Measurements from ENCODE around the gene ITIH3. TPM values are rescaled to one million over a fixed set of nuclear protein-coding genes. Genes with fewer than 3 reads are reported as not detected.

Gene ITIH3
- total RNA-seq, 4 donors from 2014 or later = 0.26 to 3.7 (median 1.3) TPM; not detected in 1

DNA sequence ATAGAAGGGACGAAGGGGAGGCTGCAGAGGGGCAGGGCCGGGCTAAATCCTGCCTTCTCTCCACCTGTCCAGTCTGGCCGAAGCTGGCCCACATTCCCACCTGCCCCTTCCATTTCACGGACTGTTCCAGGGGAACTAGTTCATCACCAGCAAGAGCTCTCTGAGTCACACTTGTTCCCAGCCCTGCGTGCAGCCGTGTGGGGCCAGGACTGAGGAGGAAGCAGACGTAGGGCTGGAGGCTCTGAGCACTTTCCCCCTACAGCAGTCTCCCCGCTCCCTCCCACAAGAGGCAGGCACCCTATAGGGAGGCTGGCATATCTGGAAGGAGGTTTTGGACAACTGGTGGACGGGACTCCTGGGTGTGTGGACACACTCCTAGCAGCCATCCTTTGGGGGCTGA, 32.8 kb downstream of the ITIH3 start:
- no peaks in the 10 kb centered on the region for H3K9me3 ChIP-seq
- H3K4me3 ChIP-seq = no peak overlapping the region
- TF ChIP-seq, protein P1, sequence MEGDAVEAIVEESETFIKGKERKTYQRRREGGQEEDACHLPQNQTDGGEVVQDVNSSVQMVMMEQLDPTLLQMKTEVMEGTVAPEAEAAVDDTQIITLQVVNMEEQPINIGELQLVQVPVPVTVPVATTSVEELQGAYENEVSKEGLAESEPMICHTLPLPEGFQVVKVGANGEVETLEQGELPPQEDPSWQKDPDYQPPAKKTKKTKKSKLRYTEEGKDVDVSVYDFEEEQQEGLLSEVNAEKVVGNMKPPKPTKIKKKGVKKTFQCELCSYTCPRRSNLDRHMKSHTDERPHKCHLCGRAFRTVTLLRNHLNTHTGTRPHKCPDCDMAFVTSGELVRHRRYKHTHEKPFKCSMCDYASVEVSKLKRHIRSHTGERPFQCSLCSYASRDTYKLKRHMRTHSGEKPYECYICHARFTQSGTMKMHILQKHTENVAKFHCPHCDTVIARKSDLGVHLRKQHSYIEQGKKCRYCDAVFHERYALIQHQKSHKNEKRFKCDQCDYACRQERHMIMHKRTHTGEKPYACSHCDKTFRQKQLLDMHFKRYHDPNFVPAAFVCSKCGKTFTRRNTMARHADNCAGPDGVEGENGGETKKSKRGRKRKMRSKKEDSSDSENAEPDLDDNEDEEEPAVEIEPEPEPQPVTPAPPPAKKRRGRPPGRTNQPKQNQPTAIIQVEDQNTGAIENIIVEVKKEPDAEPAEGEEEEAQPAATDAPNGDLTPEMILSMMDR (IDR thresholded peaks at IDR 0.05) = no peak
- TF ChIP-seq POLR2A (IDR thresholded peaks at IDR 0.05) = no peak
- 59 to 78% methylated on average over 4 to 5 of the region's 9 CpGs for WGBS, 2 donors
- no peaks in the 10 kb centered on the region for H3K27me3 ChIP-seq
- peaks cover 0 to 24% (median 19%) of the 10 kb centered on the region in 3 donors for H3K4me1 ChIP-seq
- H3K36me3 ChIP-seq = peaks cover 0 to 17% (median 0%) of the 10 kb centered on the region in 3 donors
- H3K27ac ChIP-seq = no peak overlapping the region
- no peak for DNase-seq
- intact Hi-C loops (cut with DNase I) = no loop called here

DNA sequence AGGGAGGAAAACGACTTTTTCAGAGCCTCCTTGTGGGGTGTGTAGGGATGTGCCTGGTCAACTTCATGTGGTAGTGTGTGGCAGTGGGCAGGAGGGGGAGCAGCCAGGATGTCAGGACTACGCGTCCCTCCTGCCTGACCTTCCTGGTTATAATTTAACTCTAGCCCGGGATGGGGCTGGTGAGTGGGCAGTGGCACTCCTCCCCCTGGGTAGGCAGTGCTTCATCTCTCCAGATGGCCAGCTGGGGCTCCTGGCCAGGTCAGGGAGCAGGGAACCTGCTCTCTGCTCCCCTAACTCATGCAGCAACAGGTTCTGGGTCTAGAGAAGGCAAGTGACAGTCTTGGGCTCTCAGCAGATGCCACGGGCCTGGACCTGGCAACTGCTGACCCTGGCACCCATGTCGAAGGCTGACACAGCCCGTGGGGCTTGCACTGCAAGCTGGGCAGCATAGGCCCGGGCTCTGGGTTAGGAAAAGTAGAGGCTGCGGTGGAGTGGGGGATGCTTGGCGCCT, 33.3 kb downstream of the ITIH3 start:
- peaks cover 0 to 13% (median 0%) of the 10 kb centered on the region in 3 donors for H3K36me3 ChIP-seq
- TF ChIP-seq POLR2A (IDR thresholded peaks at IDR 0.05) = no peak
- TF ChIP-seq, protein P1 (IDR thresholded peaks at IDR 0.05) = no peak
- 60 to 87% methylated on average over 3 to 5 of the region's 10 CpGs for WGBS, 2 donors
- peaks cover 0 to 29% (median 19%) of the 10 kb centered on the region in 3 donors for H3K4me1 ChIP-seq
- no peak overlapping the region for H3K27ac ChIP-seq
- no peaks in the 10 kb centered on the region for H3K27me3 ChIP-seq
- DNase-seq = no peak
- H3K4me3 ChIP-seq = no peak overlapping the region
- no peaks in the 10 kb centered on the region for H3K9me3 ChIP-seq
- intact Hi-C loops (cut with DNase I) = no loop called here

DNA sequence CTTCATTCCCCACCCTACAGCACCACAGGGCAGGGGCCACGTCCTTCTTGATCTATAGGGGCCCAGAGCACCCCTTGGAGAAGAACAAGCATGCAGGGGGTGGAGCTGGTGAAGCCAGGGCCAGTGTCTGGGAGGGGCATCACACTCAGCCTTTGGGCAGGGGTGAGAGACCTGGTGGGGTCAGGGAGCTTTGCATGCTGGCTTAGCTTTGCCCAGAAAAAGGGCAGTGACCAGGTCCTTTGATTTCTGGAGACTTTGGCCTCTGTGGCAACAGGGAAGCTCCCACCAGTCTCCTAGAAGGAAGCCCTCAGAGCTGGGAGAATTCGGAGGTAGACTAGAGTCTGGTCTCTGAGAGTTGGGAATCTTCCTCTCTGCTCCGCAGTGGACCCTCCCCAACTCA, 34.9 kb downstream of the ITIH3 start:
- Histone ChIP-seq H3K4me1 (peaks cover 0 to 35% (median 19%) of the 10 kb centered on the region in 3 donors), H3K36me3 (no peaks in the 10 kb centered on the region), H3K27ac (no peak overlapping the region), H3K9me3 (no peaks in the 10 kb centered on the region), H3K4me3 (no peak overlapping the region), H3K27me3 (no peaks in the 10 kb centered on the region)
- intact Hi-C loops (cut with DNase I) = no loop called here
- TF ChIP-seq POLR2A (IDR thresholded peaks at IDR 0.05) = no peak
- TF ChIP-seq, protein P1 (IDR thresholded peaks at IDR 0.05) = no peak
- WGBS, 2 donors = 63% methylated on average over 2 of the region's 3 CpGs; no CpG with 5 or more reads in 1 of the 2 donors
- DNase-seq = no peak

DNA sequence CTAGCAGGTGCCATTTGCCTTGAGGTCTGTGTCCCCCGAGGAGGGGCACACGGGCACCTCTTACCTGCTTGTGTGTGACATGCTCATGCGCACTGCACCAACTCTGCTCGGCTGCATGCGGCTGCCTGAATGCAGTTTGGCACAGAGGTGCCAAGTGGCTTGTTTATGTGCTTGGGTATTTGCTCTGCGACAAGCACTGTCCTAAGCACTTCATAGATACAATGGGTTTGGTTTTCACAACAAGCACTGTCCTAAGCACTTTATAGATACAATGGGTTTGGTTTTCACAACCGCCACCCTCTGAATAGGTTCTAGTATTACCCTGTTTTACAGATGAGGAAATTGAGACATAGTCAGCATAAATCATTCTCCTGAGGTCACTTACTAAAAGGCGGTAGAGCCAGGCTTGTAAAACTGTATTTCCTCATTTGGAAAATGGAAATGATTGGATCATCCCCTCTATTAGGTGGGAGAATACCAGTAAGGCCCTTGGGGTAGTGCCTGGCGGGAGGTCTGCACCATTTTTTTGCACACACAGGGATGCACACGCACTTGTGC, 35.4 kb downstream of the ITIH3 start:
- H3K4me3 ChIP-seq = no peak overlapping the region
- peaks cover 0 to 40% (median 19%) of the 10 kb centered on the region in 3 donors for H3K4me1 ChIP-seq
- no peaks in the 10 kb centered on the region for H3K27me3 ChIP-seq
- intact Hi-C loops (cut with DNase I) = no loop called here
- no peaks in the 10 kb centered on the region for H3K36me3 ChIP-seq
- DNase-seq = no peak
- no peak overlapping the region for H3K27ac ChIP-seq
- no peaks in the 10 kb centered on the region for H3K9me3 ChIP-seq
- no peak for TF ChIP-seq POLR2A (IDR thresholded peaks at IDR 0.05)
- TF ChIP-seq, protein P1 (IDR thresholded peaks at IDR 0.05) = no peak
- 88 to 89% methylated on average over 6 to 9 of the region's 10 CpGs for WGBS, 2 donors

DNA sequence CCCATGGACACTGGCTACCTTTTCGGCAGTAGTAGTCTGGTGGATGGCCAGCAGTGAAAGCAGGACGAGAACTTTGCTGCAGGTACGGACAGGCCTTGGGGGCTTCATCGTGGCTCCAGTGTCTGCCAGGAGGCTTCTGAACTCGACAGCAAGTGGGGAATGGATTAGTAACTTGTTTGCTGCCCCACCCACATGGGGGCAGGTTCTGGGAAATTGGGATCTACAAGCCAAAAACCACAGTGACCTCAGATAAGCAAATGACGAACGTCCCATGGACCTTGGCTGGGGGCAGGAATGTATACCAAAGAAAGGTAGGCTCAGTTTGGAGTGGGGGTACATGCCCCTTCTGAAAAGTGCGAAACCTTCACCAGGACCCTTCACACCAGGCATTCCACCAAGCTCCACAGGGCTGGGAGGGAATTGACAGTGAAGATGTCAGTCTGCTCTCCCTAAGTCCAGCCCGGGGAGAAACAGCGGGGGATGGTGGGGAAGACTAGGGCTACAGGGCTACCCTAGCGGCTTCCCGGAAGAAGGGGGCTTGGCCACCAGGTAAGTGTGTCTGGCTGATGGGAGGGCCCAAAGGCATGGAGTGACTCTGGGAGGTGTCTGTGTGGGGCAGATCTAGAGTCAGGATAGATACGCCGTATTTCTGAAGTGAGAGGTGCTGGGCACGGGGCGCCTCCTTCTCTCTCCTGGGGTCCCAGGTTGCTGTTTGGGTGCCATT, 36.1 kb downstream of the ITIH3 start, which contains the start of gene ITIH4:
TSS of gene ITIH4 (minus strand) at position 138 of the 724 bp plus-strand sequence. CDS start at position 108, 30 bp downstream.
- H3K9me3 ChIP-seq = no peaks in the 10 kb centered on the region
- H3K4me1 ChIP-seq = peaks cover 0 to 47% (median 23%) of the 10 kb centered on the region in 3 donors
- no peaks in the 10 kb centered on the region for H3K27me3 ChIP-seq
- no peak within 1 kb of the TSS for H3K4me3 ChIP-seq
- 71% methylated on average over 7 to 16 of the region's 16 CpGs for WGBS, 2 donors
- TF ChIP-seq, protein P1 (IDR thresholded peaks at IDR 0.05) = no peak
- TF ChIP-seq POLR2A (IDR thresholded peaks at IDR 0.05) = no peak
- intact Hi-C loops (cut with DNase I) = no loop called here
- no peak for DNase-seq
- H3K36me3 ChIP-seq = peaks cover 0 to under 1% (median 0%) of the 10 kb centered on the region in 3 donors
- H3K27ac ChIP-seq = peak within 1 kb of the TSS; percentile 32 to 81 (median 64)

All from esophagus squamous epithelium (tissue), 5 donors.